LNCAP (cell line): ENCODE results near the gene SPTBN2.

Experiments used
- TF ChIP-seq, protein P1 (sequence below): fragments of 450-650 bp; IDR thresholded peaks from 2 replicates; pipeline ENCODE4 v1.5.1; 2017; ENCODE audit warnings: mild to moderate bottlenecking

SPTBN2 gene

DNA sequence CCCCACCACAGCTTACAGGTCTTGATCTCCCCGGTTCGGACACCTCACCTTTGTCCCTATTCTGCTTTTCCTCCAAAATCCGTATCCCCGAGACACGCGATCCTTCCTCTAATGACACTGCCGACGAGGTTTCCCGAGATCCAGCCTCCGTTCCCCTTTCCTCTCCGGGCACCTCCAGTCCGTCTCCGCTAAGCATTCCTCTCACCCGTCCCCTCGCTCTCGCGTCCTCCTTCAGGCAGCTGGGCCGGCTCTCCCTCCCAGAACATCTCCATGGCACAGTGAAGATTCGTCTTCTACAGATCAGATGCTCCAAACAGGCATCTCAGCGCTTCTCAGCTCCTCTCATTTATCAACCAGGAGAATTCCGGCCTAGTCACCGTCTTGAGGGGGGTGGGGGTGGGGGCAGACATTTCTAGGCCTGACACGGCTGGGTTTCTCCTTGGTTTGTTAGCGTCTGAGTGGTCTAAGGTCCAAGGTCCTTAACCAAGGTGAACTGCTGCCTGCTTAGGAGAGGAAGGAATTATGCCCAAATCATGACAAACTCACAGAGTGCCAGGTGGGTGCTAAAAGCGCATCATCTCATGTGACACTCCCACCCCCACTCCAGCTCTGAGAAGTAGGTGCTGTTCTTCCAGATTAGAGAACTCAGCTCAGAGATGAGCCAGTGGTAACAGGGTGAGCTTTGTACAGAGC is at the start of gene SPTBN2:
TSS of gene SPTBN2 (minus strand) at position 524 of the 693 bp plus-strand sequence. CDS start 7,976 bp downstream, outside the sequence.
- TF ChIP-seq, protein P1, sequence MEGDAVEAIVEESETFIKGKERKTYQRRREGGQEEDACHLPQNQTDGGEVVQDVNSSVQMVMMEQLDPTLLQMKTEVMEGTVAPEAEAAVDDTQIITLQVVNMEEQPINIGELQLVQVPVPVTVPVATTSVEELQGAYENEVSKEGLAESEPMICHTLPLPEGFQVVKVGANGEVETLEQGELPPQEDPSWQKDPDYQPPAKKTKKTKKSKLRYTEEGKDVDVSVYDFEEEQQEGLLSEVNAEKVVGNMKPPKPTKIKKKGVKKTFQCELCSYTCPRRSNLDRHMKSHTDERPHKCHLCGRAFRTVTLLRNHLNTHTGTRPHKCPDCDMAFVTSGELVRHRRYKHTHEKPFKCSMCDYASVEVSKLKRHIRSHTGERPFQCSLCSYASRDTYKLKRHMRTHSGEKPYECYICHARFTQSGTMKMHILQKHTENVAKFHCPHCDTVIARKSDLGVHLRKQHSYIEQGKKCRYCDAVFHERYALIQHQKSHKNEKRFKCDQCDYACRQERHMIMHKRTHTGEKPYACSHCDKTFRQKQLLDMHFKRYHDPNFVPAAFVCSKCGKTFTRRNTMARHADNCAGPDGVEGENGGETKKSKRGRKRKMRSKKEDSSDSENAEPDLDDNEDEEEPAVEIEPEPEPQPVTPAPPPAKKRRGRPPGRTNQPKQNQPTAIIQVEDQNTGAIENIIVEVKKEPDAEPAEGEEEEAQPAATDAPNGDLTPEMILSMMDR = no peak

GRCh38 chr11:66768818-66769217 is 39.8 kb upstream of the SPTBN2 start:
- TF ChIP-seq, protein P1 = no peak

DNA sequence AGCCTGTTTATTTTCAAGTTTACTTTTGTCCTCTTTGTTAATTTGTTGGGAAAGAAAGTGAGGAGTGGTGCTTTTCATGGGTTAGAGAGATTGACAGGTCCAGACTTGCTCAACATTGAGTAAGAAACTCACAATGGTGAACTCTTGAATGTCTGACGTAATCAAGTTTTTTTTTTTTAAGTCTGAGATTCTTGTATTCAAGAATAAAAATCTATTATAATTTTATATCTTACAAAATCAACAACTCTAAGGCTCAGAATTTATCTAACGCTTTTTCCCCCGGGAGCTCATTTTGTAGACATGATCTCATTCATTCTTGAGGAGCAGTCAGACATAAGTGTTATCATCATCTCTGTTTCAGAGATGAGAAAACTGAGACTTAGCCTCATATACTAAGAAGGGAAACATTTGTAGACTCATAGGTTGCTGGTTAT is 39.1 kb upstream of the SPTBN2 start:
- TF ChIP-seq, protein P1 = no peak

GRCh38 chr11:66767666-66768065 is 38.6 kb upstream of the SPTBN2 start:
- TF ChIP-seq, protein P1 = no peak

GRCh38 chr11:66766681-66767080 is 37.7 kb upstream of the SPTBN2 start:
- TF ChIP-seq, protein P1 = no peak

- TF ChIP-seq, protein P1 = no peak
These were observed 33.1 kb upstream of the SPTBN2 start for GRCh38 chr11:66762088-66762487.

DNA sequence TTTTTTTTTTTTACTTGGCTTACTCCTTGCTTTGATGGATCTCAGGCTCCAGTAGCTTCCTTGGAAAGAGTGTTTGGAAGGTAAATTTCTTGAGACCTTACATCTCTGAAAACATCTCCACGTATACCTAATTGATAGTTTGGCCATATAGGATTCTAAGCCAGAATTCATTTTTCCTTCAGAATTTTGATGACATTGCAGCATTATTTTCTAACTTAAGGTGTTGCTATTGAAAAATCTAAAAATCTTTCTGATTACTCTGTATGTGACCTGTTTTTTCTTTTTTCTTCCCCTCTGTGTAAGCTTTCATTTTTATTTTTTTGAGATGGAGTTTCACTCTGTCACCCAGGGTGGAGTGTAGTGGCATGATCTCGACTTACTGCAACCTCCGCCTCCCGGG is 23.1 kb upstream of the SPTBN2 start:
- TF ChIP-seq, protein P1 = no peak
